Smooth muscle cell (in vitro differentiated cells): Measurements from ENCODE around the gene ABI2. TPM values are rescaled to one million over a fixed set of nuclear protein-coding genes. Genes with fewer than 3 reads are reported as not detected.

ENCODE experiments used
- DNase-seq: peaks from one replicate; lab custom pipeline; 2025; ENCODE audit not compliant: unreplicated experiment; lab: John Stamatoyannopoulos, UW
- H2AFZ ChIP-seq: fragments of 200-600 bp; sonication (generic); 2 replicates; pipeline ENCODE4 v1.6.0; 2016; ENCODE audit warnings: antibody characterized with exemption, low read depth, mild to moderate bottlenecking
- H3F3A ChIP-seq: fragments of 200-600 bp; sonication (generic); 2 replicates; pipeline ENCODE4 v1.6.0; 2017; ENCODE audit warnings: antibody characterized with exemption, low read depth
- H3K27ac ChIP-seq: fragments of 200-600 bp; sonication (generic); 2 replicates; pipeline ENCODE4 v1.5.1; 2016; ENCODE audit warnings: low read depth, mild to moderate bottlenecking
- H3K27me3 ChIP-seq: fragments of 200-600 bp; sonication (generic); 2 replicates; pipeline ENCODE4 v1.6.1; 2016; ENCODE audit warnings: low read depth, mild to moderate bottlenecking
- H3K36me3 ChIP-seq: fragments of 200-600 bp; sonication (generic); 2 replicates; pipeline ENCODE4 v1.5.1; 2016; ENCODE audit warnings: low read depth
- H3K4me1 ChIP-seq: fragments of 200-600 bp; sonication (generic); 2 replicates; pipeline ENCODE4 v1.5.1; 2016; ENCODE audit warnings: low read depth
- H3K4me2 ChIP-seq: fragments of 200-600 bp; sonication (generic); 2 replicates; pipeline ENCODE4 v1.6.0; 2016; ENCODE audit warnings: mild to moderate bottlenecking
- H3K4me3 ChIP-seq: fragments of 200-600 bp; sonication (generic); 2 replicates; pipeline ENCODE4 v1.5.1; 2016; ENCODE audit warnings: mild to moderate bottlenecking
- H3K79me2 ChIP-seq: fragments of 200-600 bp; sonication (generic); 2 replicates; pipeline ENCODE4 v1.6.0; 2016; ENCODE audit warnings: low read depth, mild to moderate bottlenecking
- H3K9ac ChIP-seq: fragments of 200-600 bp; sonication (generic); 2 replicates; pipeline ENCODE4 v1.6.0; 2016; ENCODE audit warnings: low read depth
- H3K9me3 ChIP-seq: fragments of 200-600 bp; sonication (generic); replicated peaks from 2 replicates; pipeline ENCODE4 v1.5.1; 2016; ENCODE audit warnings: low read depth
- H4K20me1 ChIP-seq: fragments of 200-600 bp; sonication (generic); 2 replicates; pipeline ENCODE4 v1.6.0; 2016; ENCODE audit warnings: low read depth
- CTCF ChIP-seq: fragments of 200-600 bp; sonication (generic); IDR thresholded peaks from 2 replicates; pipeline ENCODE4 v1.5.1; 2017; ENCODE audit warnings: borderline replicate concordance, mild to moderate bottlenecking, antibody characterized with exemption; ENCODE audit not compliant: insufficient read depth, poor library complexity, severe bottlenecking
- WGBS: methylation state at CpG from one replicate; pipeline ENCODE4 v1.1.7; 2016; ENCODE audit warnings: low lambda C conversion rate; 5-methylcytosine and 5-hydroxymethylcytosine counted together
- polyA plus RNA-seq: library from polyadenylated mRNA; unstranded; fragments of >200 nt; fragmentation: Nextera tagmentation; extraction: Ambion mirVana; gene quantifications from 2 replicates; pipeline ENCODE4 v1.2.1, GENCODE V29; 2016
- total RNA-seq: library from RNA; depleted of rRNA; stranded (reverse); fragments of >200 nt; gene quantifications from 2 replicates; pipeline ENCODE4 v1.2.3, GENCODE V29; 2014

ABI2 gene
- total and polyA plus RNA-seq, 2 experiments from 2014 or later, result 25.5 to 34.2 TPM

- H3K36me3 ChIP-seq, result no peaks in the 10 kb centered on the region
- 97% methylated on average over 1 of the region's 1 CpG for WGBS
- no peak overlapping the region for H3K4me2 ChIP-seq
- H3K9me3 ChIP-seq, result no peaks in the 10 kb centered on the region
- no peak for TF ChIP-seq CTCF
- no peak overlapping the region for H3K4me3 ChIP-seq
- no peak overlapping the region for H3K27ac ChIP-seq
- no peak overlapping the region for H3K9ac ChIP-seq
- peaks cover 86% of the 10 kb centered on the region for H3K79me2 ChIP-seq
- peaks cover 69% of the 10 kb centered on the region for H4K20me1 ChIP-seq
- no peaks in the 10 kb centered on the region for H3F3A ChIP-seq
- no peaks in the 10 kb centered on the region for H3K4me1 ChIP-seq
- H2AFZ ChIP-seq, result no peak overlapping the region
- DNase-seq, result no peak
- H3K27me3 ChIP-seq, result no peaks in the 10 kb centered on the region
Measured at GRCh38 chr2:203346612-203347011, 18.4 kb downstream of the ABI2 start.

GRCh38 chr2:203347375-203347774 lies 19.2 kb downstream of the ABI2 start:
- Histone ChIP-seq H2AFZ (no peak overlapping the region), H3K4me3 (no peak overlapping the region), H3K27me3 (no peaks in the 10 kb centered on the region), H3F3A (no peaks in the 10 kb centered on the region), H4K20me1 (peaks cover 70% of the 10 kb centered on the region), H3K4me2 (no peak overlapping the region), H3K27ac (no peak overlapping the region), H3K36me3 (no peaks in the 10 kb centered on the region), H3K4me1 (no peaks in the 10 kb centered on the region), H3K79me2 (peaks cover 82% of the 10 kb centered on the region), H3K9ac (no peak overlapping the region), H3K9me3 (no peaks in the 10 kb centered on the region)
- DNase-seq, result no peak
- WGBS, result 95% methylated on average over 4 of the region's 4 CpGs
- TF ChIP-seq CTCF, result no peak

GRCh38 chr2:203352604-203353255 lies 24.5 kb downstream of the ABI2 start:
- H3K36me3 ChIP-seq, result no peaks in the 10 kb centered on the region
- no peak for DNase-seq
- no peak overlapping the region for H2AFZ ChIP-seq
- no peak for TF ChIP-seq CTCF
- H3F3A ChIP-seq, result no peaks in the 10 kb centered on the region
- no peaks in the 10 kb centered on the region for H3K4me1 ChIP-seq
- peaks cover 60% of the 10 kb centered on the region for H4K20me1 ChIP-seq
- H3K9me3 ChIP-seq, result no peaks in the 10 kb centered on the region
- WGBS, result 95% methylated on average over 5 of the region's 5 CpGs
- H3K9ac ChIP-seq, result no peak overlapping the region
- H3K4me2 ChIP-seq, result no peak overlapping the region
- H3K79me2 ChIP-seq, result peaks cover 76% of the 10 kb centered on the region
- H3K4me3 ChIP-seq, result no peak overlapping the region
- H3K27ac ChIP-seq, result no peak overlapping the region
- no peaks in the 10 kb centered on the region for H3K27me3 ChIP-seq

GRCh38 chr2:203354966-203355365 lies 26.8 kb downstream of the ABI2 start:
- 94% methylated on average over 3 of the region's 3 CpGs for WGBS
- H3F3A ChIP-seq, result no peaks in the 10 kb centered on the region
- no peaks in the 10 kb centered on the region for H3K36me3 ChIP-seq
- no peaks in the 10 kb centered on the region for H3K27me3 ChIP-seq
- H3K4me3 ChIP-seq, result no peak overlapping the region
- no peak overlapping the region for H2AFZ ChIP-seq
- H4K20me1 ChIP-seq, result peaks cover 39% of the 10 kb centered on the region
- no peaks in the 10 kb centered on the region for H3K9me3 ChIP-seq
- TF ChIP-seq CTCF, result no peak
- no peak overlapping the region for H3K4me2 ChIP-seq
- DNase-seq, result no peak
- H3K9ac ChIP-seq, result no peak overlapping the region
- H3K4me1 ChIP-seq, result no peaks in the 10 kb centered on the region
- H3K79me2 ChIP-seq, result peaks cover 74% of the 10 kb centered on the region
- no peak overlapping the region for H3K27ac ChIP-seq
